GM19099 (cell line): ENCODE measurements around the gene CCT7.

Experiments
- POLR2A ChIP-seq: IDR thresholded peaks from 3 replicates; pipeline ENCODE4 v1.6.1; 2011; ENCODE audit warnings: low read depth; ENCODE audit not compliant: insufficient read length; ENCODE audit errors: extremely low read depth

Gene CCT7

DNA sequence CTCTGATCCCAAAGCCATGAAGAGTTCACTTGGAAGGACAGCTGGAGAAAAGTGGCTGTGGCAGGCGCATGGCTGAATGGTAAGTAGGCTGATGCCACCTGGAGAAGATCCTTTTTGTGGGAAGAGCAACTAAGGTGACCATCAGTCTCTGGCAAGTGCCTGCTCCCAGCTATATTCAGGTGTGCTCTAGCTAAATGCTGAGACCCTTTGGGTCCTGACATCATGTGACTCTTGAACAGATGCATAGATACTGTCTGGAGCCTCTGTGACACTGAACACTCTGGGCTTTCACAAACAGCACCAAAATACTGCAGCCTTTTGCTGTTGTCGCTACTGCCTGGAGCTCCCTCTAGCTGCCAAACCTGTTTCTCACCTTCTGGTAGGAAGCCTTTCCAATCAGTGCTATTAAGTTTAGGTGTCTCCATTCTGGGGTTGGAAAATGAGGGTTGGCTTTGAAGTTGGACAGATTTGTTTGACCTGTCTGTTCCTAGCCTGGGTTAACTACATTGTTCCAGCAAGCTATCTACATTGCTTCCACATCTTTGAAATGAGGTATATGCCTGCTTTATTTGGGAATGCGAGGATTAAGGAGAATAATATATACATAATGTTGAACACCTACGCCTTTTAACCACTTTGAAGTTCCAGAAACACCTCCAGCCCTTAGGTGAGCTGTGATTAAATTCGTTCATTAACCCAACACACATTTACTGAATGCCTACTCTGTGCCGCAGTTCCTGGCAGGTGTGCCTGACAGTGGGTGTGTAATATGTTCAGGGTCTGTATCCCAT, 56.1 kb downstream of the CCT7 start:
- TF ChIP-seq POLR2A = no peak

DNA sequence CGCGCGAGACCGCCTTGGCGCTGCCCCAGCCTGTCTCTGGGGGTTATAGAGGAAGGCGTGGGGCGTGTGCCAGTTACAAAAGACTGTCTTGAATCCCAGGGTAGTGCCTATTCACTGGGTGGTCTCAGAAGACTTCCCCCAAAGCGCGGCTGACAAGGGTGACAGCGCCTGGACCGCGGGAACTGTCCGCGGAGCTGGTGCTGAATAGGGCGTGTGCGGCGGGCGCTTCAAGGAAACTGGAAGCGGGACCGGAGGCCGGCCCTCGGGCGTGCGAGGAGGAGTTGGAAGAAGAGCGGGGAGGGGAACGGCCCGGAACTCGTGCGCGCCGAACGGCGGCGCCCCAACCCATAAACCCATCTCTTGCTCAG, 57.0 kb downstream of the CCT7 start:
- no peak for TF ChIP-seq POLR2A

DNA sequence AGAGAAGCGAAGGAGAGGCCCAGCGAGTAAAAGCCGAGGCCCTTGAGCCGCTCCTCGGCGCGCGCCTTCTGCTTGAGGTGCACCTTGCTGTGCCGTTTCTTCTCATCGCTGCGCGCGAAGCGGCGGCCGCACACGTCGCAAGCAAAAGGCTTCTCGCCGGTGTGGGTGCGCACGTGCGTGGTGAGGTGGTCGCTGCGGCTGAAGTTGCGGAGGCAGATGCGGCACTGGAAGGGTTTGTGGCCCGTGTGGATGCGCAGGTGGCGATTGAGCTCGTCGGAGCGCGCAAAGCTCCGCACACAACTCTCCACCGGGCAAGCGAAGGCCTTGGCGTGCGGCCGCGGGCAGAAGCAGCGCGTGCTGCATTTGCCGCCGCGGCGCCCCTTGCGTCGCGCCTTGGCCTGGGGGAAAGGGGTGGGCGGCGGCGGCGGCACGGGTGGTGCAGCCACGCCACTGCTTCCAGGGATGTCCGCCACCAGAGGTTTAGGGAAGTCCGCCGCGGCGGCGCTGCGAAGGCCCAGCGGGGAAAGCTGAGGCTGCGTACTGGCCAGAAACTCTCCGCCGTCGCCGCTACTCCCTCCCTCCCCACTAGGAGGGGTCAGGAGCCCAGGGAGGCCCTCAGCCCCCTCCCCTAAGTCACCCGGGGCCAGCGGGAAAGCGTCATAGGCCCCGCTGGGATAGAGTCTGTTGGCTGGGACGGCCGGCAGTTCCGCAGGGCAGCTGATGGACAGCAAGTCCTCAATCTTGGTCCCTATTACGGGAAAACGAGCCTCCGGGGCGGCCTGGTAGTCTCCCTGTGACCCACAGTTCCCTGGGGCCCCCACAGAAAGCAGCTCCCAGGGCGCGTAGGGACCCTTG, 57.6 kb downstream of the CCT7 start:
- no peak for TF ChIP-seq POLR2A

DNA sequence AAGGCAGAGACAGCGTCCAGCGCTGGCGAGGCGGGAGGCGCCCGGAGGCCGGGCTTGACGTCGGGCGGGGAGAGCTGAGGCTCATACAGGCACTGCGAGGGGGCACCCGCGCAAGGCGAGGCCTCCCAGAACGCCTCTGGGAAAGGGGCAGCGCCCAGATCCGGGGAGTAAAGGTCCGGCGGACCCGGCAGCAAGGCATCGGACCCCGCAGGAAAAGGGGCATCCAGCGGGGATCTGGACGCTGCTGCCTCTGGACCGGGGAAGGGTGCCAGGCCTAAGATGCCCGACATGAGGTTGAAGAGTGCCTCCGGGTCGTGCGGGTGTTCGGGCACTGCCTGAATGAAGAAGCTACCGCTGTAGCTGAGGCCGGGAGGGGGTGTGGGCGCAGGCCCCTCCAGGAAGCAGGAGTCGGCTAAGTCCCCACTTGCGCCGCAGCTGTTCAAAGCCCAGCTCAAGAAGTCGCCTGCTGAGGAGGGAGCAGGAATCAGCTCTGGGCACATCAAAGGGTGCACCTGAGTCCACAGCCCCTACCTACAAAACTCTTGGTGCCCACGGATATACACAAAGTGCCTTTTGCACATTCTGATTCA, 58.3 kb downstream of the CCT7 start:
- no peak for TF ChIP-seq POLR2A

DNA sequence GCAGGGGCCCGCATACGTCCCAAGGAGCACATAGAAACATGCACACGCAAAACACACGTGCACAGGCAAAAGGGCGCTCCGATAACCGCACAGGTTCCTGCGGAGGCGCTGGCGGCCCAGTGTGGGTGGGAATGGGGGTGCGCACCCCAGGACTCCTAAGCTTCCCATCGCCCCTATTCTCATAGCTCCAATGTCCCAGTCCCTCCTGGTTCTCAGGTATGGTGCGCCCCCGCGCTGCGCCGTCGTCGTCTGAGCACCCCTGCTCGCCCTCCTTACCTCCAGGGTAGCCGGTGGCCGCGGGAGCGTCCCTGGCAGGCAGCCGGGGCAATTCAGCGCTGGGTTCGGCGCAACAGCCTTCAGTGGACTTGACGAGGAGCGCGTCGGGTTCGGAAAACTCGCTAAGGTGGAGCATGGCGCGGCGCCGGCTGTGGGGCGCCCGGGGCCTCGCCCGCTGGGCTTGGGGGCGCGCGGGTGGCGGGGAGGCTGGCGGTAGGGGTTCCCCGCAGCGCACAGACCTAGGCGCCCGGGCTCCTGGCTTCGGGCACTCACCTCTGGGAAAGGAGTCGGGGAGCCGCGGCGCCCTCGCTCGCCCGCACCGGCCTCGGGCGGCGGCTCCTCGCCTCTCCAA, 58.9 kb downstream of the CCT7 start:
- no peak for TF ChIP-seq POLR2A

DNA sequence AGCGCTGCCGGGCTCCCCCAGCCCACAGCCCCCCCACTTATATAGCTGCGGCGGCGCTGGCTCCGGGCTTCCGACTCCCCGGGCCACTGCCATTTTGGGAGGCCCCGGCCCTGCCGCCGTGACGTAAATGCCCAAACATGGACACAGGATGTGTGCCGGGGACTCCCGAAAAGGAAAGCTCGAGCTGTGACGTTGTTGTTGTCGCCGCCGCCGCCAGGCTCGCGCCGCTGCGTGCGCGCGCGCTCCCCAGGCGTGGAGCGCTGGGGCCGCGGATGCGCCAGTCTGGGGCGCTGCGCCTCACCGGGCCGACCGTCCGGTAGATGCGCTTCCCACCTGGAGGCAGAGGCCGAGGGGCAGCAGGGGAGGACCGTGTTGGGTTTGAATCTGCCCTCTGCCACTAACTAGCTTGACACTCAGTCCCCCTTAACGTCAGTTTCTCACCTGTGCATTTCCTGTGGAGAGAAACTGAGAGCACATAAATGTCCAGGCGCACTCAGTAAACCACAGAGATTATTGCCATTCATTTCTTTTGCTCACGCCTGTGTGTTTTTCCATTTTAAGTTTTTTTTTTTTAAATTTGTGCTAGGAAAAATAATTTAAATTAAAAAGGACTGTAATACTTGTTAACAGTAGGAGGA, 59.5 kb downstream of the CCT7 start, which contains the start of gene EGR4:
Gene EGR4, minus strand, starts transcription at position 15 of the 638 bp plus-strand sequence. CDS start 231 bp downstream, outside the sequence.
- no peak for TF ChIP-seq POLR2A

DNA sequence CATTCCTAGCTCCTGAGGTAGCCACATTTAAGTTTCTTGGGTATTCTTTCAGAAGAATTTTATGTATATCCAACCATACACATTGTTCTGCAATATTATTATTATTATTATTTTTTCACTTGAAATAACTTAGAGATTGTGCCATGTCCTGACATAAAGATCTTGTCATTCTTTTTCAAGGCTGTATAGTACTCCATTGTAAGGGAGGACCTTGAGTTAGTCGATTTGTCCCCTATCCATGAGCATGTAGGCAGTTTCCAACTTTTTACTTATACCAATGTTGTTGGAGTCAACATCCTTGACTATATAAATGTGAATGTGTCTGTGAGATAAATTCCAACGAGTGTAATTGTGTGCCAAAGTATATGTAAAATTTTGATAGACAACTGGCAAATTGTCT, 60.1 kb downstream of the CCT7 start:
- TF ChIP-seq POLR2A = no peak

DNA sequence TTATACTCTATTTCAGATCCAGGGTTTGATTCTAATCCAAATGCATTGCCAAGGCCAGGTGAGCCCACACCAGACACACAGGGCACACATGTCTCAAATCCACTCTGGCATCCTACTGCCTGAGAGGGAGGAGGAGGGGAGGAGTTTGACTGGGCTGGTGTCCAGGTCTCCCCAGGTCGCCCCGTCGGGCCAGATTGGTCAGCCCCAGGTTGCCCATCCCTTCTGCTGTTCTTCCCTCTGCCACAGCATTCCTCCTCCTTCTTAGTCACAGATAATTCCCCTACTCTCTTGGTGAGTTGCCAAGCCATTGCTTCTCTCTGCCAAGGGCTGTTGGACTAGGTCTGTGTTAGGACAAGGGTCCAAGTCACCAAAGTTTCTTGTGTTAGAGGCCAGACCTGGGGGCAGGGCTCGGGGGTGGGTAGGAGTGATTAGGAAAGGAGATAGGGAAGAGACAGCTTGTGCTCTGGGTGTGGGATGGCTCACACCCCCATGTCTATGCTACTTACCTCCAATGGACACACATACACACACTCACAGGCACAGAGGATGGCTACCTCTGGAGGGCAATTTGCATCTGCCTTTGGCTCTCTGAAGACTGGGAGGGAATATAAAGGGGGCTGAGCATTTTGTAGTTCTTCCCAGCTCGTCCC, 61.8 kb downstream of the CCT7 start:
- no peak for TF ChIP-seq POLR2A

DNA sequence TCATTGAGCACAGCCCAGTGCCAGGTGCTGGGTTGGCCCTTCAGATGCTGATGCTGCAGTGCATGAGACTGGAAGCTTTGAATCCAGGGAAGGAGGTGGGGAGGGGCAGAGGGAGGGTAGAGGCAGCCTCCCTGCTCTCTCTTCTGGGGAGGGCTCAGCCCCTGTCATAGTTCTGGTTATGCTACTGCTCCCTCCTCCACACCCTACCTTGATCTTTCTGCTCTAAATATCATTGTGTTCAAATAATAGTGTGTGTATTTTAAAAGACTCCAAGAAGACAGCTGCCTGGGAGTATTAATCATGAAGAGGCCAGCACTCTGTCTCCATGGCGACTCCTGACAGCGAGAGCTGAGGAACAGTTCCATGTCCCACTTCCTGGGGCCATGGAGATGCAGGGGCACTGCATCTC, 63.0 kb downstream of the CCT7 start:
- TF ChIP-seq POLR2A = no peak

DNA sequence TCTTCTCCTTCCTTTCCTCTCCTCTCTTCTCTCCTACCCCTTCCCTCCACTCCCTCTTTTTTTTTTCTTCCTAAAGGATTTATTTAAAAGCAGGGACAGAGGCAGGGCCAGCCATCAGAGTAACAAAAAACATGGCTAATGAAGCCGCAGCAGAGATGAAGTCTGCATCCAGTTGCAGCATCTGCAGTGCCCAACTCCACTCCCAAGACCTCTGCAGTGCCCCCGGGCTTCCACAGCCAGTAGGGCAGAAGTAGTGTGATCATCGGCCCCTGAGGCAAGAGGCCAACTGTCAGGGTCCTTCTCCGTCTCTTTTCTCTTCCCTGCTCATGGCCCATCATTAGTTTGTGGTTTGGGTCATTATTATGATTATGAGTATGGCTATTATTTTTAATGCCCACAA, 63.5 kb downstream of the CCT7 start:
- no peak for TF ChIP-seq POLR2A

DNA sequence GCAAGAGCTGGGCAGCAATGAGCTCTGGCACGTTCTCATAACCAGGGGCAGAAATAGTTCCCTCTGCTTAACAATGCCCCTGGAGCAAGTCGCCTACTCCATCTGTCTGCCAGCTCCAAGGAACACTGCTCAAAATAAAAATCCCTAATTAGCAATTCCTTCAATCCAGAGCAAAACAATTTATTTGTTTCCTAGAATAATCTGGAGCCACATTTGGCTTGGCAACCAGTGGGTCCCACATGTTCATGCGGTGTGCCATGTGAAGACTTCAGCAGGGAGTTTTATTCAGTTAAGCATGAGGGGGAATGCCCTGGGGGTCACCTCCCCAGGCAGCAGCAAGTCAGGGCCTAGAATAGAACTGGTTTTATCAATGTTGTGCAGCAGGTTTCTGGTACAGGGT, 66.8 kb downstream of the CCT7 start:
- no peak for TF ChIP-seq POLR2A

DNA sequence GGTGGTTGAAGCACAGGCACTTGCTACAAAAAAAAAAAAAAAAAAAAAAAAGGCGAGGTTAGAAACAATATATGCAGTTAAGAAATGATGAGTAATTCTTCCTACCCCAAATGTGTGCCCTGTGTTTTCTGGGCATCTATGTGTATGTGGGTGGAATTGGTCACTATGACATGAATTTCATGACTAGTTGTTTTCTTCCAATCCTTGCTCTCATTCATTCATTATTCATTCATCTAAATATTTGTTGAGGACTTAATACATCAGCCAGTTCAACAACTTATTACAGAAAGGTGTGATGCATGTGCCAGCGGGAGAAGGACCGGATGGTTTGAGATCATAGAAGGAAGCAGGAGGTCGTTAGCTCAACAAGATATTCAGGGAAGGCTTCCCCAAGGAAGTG, 67.5 kb downstream of the CCT7 start:
- no peak for TF ChIP-seq POLR2A
